Amniotic epithelial cell (primary cell): ENCODE measurements around the gene AHRR.

Source experiments
- DNase-seq: peaks from one replicate; pipeline ENCODE4 v3.0.0-alpha.2; 2010; ENCODE audit warnings: low read depth

AHRR gene

GRCh38 chr5:347712-348284 is 26.3 kb downstream of the AHRR start:
- DNase-seq = no peak

GRCh38 chr5:348726-349125 is 27.2 kb downstream of the AHRR start:
- DNase-seq = no peak

DNA sequence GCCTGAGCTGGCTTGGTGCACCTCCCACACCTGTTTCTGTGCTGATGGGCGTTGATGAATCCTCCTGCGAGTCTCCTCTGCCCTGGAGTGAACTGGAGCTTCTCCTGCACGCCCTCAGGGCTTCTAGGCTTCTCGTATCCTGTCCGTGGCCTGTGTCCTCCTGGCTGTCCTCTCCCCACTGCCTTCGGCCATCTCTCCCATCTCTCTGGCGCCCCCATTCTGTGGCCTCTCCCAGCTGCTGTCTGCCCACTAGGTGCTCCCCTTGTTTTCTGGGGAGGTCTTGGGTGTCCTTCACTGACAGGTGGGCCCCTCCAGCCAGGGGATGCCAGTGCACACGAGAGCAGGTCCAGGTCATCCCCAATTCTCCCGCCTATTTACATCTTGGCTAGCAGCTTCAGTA is 28.8 kb downstream of the AHRR start:
- no peak for DNase-seq

- DNase-seq = no peak
These were observed 29.8 kb downstream of the AHRR start for GRCh38 chr5:351084-351920.

DNA sequence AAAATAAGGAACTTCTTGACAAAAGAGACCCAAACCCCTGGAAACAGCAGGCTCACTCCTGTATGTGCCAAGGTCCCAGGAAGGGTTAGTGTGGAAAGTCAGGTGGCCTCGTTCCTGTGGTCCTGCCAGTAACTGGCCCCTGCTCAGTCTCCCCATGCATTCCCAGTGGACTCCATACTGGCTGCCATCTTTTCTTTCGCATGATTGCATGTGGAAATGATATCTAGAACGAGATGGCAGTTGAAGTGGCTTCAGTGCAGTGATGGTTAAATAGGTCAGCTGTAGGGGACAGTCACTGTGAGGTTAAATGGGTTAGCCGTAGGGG is 30.4 kb downstream of the AHRR start:
- no peak for DNase-seq

DNA sequence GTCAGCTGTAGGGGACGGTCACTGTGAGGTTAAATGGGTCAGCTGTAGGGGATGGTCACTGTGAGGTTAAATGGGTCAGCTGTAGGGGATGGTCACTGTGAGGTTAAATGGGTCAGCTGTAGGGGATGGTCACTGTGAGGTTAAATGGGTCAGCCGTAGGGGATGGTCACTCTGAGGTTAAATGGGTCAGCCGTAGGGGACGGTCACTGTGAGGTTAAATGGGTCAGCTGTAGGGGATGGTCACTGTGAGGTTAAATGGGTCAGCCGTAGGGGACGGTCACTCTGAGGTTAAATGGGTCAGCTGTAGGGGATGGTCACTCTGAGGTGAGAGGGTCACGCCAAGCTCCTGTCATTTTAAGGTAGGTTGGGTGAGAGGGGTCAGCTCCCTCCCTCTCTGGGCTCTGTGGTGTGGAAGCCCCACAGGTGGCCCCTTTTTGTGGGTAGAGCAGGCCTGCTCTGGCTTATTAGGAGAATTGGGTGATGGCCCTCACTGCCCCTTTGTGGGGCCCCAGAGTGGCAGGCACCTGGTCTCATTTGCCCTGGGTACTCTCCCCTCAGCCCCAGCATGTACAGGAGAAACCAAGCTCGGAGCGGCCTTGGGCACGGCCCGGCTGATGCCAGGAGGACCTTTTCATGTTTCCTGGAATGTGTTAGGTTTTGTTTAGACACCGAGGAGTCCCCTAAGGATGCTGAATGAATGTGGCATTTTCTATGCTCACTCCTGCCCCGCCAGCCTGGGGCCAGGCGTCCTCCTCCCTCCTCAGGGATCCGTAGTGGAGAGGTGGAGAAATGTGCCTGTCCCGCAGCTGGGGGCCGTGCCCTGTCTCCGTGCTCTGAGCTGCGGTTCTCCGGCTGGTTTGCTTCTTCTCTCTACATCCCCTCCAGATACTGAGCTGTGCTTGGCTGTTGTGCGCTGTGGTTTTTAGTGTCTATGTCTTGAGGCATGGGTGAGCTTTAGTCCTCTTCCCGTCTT is 31.4 kb downstream of the AHRR start:
- DNase-seq = no peak

GRCh38 chr5:353612-354580 is 32.4 kb downstream of the AHRR start:
- DNase-seq = no peak

DNA sequence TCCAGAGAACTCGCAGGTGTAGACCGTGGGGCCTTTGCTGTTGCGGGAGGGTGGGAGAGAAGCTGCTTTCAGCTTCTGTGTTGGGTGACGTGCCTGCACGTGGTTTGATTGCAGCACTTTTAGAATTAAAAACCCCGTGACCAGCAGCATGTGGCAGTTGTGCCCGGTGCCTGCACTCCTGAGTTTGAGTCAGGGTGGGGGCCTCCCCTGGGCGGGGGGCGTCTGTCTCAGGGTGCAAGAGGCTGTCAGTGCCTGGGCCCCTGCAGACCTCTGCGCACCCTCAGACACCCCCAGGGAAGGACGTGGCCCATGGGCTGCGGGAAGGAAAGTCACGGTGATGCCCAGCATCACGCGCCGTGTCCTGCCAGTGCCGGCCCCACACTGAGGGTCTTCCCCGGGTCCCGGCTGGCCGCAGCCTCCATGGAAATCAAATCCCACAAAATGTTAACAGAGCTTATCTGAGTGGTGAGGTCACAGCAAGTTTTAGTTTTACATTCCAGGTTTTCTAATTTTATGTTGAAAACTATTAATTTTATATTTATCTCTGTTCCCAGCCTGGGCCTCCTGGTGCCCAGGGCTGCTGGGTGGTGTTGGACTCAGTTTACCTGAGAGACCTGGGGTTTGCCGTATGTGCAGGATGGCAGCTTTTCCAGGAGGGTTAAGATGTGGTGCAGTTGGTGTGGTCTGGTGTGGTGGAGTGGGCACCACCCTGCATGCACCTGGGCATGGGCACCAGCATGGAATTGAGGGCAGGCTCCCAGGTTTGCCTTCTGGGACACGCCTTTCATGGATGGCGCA is 33.3 kb downstream of the AHRR start:
- no peak for DNase-seq

- no peak for DNase-seq
These were observed 33.9 kb downstream of the AHRR start for GRCh38 chr5:355379-355935.

DNA sequence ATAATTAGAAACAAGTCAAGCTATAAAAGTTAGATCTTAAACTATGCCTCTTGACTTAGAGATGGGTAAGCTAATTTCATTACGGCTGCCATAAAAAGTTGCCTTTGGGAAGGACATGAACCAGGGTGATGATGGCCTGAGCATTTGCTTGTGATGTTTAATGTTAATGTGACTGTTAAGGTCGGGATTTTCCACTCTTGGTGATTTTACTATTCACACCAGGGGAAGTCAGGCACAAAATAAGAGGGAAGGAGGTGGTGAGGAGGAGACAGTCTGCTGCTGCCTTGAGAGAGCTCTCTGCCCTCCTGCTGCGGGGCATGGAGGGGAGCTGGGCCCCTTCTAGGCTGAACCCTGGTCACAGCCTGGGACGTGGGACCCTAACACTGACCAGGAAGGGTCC is 34.4 kb downstream of the AHRR start:
- DNase-seq = no peak

GRCh38 chr5:359301-359897 is 37.9 kb downstream of the AHRR start:
- DNase-seq = no peak

DNA sequence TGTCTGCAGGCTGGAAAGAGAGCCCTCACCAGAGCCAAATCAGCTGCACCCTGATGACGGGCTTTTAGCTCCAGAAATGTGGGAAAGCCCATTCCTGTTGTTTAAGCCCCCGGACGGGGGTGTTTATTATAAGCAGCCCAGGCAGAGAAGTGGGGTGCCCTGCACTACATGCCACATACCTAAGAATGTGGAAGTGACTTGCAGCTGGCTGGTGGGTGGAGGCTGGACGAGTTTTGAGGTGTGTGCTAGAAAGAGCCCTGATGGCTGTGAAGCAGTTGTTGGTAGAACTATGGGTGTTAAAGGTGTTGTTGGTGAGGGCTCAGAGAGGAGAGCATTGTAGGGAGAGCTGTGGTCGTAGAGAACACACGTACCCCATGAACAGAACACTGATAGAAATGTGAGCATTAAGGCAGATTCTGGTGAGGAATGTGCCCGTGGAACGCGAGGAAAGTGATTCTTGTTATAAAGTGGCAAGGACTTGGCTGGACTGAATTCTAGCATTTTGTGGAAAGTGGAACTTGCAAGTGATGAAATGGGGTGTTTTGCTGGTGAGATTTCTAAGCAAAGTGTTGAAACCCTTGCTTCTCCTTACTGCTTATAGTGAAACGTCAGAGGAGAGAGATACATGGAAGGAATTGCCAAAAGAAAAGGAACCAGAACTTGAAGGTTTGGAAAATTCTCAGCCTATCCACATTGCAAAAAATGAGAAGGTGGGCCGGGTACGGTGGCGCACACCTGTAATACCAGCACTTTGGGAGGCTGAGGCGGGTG is 38.9 kb downstream of the AHRR start:
- DNase-seq = no peak

- DNase-seq = no peak
These were observed 40.7 kb downstream of the AHRR start for GRCh38 chr5:362189-362588.

DNA sequence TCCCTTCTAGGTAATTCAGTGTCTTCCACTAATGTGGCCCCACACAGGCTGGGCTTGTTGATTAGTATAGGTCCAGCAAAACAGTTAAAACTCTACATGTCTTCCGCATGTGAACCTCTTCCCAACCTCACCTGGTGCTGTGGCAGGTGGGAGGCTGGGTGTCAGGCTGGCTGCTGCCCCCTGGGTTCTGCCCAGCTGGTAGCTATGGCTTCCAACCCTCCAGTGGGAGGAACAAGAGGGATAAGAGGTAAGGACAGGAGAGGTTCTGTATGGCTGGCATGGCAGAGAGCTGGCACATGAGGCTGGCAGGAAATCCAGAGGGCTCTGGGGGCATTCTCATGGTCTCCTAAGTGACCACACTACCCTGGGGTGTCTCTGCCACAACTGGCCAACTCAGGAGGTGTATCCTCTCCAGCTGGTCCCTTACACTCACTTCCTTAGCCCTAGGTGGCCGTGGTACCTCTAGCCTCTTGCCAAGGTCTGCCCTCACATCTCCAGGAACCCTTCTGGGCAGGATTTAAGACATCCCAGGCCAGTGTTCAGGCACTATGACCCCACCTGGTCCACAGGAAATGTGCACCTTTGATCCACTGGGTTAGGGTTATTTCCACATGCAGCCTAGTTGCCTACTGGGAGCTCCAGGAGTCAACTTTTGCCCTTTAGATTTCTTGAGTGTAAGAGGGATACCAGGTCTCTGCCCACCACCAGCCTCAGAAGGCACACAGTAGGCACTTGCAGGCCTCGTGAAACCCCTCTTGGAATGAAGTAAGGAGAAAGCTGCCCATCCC is 41.7 kb downstream of the AHRR start:
- no peak for DNase-seq

GRCh38 chr5:364497-364896 is 43.0 kb downstream of the AHRR start:
- no peak for DNase-seq

DNA sequence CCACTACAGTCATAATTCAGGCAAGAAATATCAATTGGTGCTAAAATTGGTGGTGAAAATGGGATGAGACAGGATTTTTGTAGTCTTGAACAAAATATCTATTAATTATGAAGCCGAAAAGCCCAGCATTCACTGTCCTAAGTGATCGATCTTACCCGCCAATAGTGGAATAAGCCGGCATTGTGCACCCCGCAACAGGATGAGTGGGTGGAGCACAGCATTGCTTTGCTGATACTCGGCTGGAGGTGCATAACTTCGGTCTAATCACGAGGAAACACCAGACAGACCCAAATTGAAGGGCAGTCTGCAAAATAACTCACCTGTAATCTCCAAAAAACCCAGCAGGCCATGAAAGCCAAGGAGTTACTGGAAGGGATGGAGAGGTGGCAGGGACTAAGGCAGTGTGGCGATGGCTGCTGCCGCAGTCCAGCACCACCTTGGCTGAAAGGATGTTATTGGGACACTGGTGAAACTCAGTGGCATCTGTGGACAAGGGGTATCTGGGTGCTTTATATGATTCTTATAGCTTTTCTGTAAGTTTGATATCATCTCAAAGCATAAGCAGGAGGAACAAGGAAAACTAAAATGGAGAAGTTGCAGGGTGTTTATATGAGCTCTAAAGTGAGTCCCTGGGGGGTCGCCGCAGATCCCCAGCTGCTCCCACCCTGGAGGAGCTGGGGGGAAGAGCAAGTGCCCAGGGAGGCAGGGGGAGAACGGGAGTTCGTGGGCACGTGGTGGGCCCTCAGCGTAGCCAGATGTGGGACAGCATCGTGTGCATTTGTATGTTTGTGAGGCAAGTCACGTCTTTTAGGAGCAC is 45.2 kb downstream of the AHRR start:
- DNase-seq = no peak

DNA sequence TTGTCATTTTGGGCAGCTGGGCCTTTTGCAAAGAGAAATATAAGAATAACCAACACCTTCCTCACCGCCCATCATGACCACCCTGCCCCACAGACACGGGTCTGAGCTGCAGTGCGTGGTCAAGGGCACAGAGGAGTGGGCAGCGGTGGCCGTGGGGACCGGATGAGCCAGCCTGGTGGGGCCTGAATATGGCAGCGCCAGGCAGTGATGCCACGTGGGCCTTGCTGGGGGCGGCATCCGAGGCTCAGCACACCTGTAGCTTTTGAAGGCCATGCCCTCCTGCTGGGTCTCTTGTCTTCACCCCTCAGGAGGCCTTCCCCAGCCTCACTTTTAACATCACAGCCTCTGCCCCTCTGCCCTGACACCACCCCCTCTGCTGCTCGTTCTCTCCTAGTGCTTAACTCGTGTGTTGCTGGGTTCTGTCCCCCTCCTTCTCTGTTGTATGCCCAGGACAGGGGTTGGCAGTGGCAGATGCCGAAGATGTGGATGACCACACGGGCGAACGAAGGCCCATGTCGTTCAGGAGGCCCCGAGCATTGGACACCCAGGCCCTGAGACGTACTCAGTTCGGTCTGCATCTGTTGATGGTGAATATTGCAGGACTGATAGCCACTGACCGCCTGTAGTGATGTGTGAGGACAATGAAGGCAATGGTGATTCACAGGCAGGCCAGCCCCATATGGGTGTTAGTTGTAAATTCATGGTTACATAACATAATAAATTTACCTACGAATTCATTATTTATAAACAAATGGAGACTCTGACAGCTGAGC is 46.0 kb downstream of the AHRR start:
- no peak for DNase-seq
